Choroid plexus epithelial cell (primary cell): ENCODE measurements around the gene DCDC2.
A peak's percentile ranks its signal among the peaks of the same experiment; 100 is the strongest.
"Not testable (repeated sequence)": the region's sequence is repeated elsewhere in the genome, so short reads cannot be mapped to it uniquely, and the experiment has no call there.

ENCODE experiments used
- DNase-seq: peaks from one replicate; pipeline ENCODE4 v3.0.0-alpha.2; 2010; ENCODE audit warnings: low read depth
- H3K4me3 ChIP-seq: 2 replicates; pipeline ENCODE4 v1.5.1; 2011; ENCODE audit warnings: low read depth, mild to moderate bottlenecking, control low read depth, low read length, moderate library complexity
- TF ChIP-seq, protein P1 (sequence below): conservative IDR thresholded peaks from 2 replicates; pipeline ENCODE4 v1.5.1; 2011; ENCODE audit warnings: low read depth, mild to moderate bottlenecking, control low read depth, inconsistent platforms, low read length, moderate library complexity

Gene DCDC2

GRCh38 chr6:24274441-24275083 is 83.3 kb downstream of the DCDC2 start:
- H3K4me3 ChIP-seq: no peak overlapping the region
- TF ChIP-seq, protein P1, sequence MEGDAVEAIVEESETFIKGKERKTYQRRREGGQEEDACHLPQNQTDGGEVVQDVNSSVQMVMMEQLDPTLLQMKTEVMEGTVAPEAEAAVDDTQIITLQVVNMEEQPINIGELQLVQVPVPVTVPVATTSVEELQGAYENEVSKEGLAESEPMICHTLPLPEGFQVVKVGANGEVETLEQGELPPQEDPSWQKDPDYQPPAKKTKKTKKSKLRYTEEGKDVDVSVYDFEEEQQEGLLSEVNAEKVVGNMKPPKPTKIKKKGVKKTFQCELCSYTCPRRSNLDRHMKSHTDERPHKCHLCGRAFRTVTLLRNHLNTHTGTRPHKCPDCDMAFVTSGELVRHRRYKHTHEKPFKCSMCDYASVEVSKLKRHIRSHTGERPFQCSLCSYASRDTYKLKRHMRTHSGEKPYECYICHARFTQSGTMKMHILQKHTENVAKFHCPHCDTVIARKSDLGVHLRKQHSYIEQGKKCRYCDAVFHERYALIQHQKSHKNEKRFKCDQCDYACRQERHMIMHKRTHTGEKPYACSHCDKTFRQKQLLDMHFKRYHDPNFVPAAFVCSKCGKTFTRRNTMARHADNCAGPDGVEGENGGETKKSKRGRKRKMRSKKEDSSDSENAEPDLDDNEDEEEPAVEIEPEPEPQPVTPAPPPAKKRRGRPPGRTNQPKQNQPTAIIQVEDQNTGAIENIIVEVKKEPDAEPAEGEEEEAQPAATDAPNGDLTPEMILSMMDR: peak; percentile 66
- peak; percentile 60 for DNase-seq

GRCh38 chr6:24273096-24273870 is 84.6 kb downstream of the DCDC2 start:
- H3K4me3 ChIP-seq: no peak overlapping the region
- peak; percentile 23 for DNase-seq
- TF ChIP-seq, protein P1: no peak

DNA sequence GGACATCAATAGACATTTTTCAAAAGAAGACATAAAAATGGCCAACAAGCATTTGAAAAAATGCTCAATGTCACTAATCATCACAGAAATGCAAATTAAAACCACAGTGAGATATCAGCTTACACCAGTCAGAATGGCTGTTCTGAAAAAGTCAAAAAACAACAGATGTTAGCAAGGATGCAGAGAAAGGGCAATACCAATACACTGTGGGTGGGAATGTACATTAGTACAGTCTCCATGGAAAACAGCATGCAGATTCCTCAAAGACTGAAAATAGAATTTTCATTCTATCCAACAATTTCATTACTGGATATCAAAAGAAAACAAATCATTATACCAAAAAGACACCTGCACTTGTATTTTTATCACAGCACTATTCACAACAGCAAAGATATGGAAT is 85.3 kb downstream of the DCDC2 start:
- peak; percentile 5 for DNase-seq
- no peak overlapping the region for H3K4me3 ChIP-seq
- TF ChIP-seq, protein P1: no peak

DNA sequence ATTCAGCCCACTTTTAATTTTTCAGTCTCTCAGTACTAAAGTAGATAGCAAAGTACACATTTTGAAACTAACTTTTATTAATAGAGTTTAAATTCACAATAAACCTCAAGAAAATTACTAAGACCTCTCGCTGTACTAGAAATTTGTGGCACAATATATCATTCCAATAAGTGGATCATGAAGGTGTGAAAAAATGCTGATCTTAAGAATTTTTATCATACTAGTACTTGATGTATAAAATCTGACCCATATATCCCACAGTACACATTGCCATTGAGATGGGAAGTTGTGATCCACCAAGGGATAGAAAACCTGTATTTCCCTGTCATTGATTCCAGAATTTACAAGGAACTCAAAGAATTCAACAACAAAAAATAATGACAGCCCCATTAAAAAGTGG is 85.7 kb downstream of the DCDC2 start:
- no peak for DNase-seq
- no peak overlapping the region for H3K4me3 ChIP-seq
- TF ChIP-seq, protein P1: no peak

DNA sequence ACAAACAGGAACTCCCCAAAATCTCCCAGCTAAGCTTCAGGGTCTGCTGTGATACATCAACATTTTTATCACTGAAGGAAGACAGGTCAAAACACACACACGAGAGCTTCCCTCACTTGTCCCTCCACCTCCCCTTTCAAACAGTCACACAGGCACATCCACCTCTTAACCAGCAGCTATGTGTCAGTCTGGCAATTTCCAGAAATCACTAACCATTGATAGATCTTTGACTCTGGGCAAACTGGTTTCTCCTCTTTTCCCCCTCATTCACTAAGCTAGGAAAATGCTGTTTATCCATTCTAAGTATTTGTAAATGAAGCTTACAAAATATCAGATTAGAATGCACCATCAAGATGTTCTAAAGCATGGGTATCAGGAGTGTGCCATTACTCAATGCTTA is 87.8 kb downstream of the DCDC2 start:
- H3K4me3 ChIP-seq: no peak overlapping the region
- TF ChIP-seq, protein P1: no peak
- DNase-seq: no peak

DNA sequence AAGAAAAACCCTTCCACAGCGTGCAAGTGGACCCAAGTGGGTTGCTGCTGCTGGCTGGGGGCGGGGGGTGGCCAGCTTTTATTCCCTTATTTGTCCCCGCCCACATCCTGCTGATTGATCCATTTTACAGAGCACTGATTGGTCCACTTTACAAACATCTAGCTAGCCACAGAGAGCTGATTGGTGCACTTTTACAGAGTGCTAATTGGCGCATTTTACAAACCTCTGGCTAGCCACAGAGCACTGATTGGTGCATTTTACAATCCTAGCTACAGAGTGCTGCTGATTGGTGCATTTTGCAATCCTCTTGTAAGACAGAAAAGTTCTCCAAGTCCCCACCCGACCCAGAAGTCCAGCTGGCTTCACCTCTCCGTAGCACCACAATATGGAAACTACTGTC is 99.6 kb downstream of the DCDC2 start:
- not testable (repeated sequence) for DNase-seq, H3K4me3 ChIP-seq

- H3K4me3 ChIP-seq: no peak overlapping the region
- DNase-seq: no peak
- TF ChIP-seq, protein P1: no peak
Measured at GRCh38 chr6:24257282-24257681, 100.6 kb downstream of the DCDC2 start.
